Suppressor macrophage treated with lipopolysaccharide for 1 hour (primary cell): ENCODE data around the gene DLG2.
"Not testable (repeated sequence)": the region's sequence is repeated elsewhere in the genome, so short reads cannot be mapped to it uniquely, and the experiment has no call there.

ENCODE experiments used
- DNase-seq, 3 donors: peaks; one replicate each; pipeline ENCODE4 v3.0.0-alpha.2; 2020 to 2022

DLG2 gene

GRCh38 chr11:83801799-83802198 is 1825.3 kb downstream of the DLG2 start:
- no peak for DNase-seq

- no peak for DNase-seq
Measured at GRCh38 chr11:83793310-83793709, 1833.8 kb downstream of the DLG2 start.

GRCh38 chr11:83791557-83791956 is 1835.6 kb downstream of the DLG2 start:
- no peak for DNase-seq

- no peak for DNase-seq
Measured at GRCh38 chr11:83785942-83786341, 1841.2 kb downstream of the DLG2 start.

- DNase-seq = no peak
Measured at GRCh38 chr11:83784419-83784818, 1842.7 kb downstream of the DLG2 start.

GRCh38 chr11:83782329-83782728 is 1844.8 kb downstream of the DLG2 start:
- no peak for DNase-seq

- no peak for DNase-seq
Measured at GRCh38 chr11:83779876-83780275, 1847.3 kb downstream of the DLG2 start.

GRCh38 chr11:83778596-83778995 is 1848.5 kb downstream of the DLG2 start:
- DNase-seq = no peak

- DNase-seq = no peak
Measured at GRCh38 chr11:83773950-83774880, 1852.9 kb downstream of the DLG2 start.

GRCh38 chr11:83768489-83768888 is 1858.7 kb downstream of the DLG2 start:
- DNase-seq = no peak

GRCh38 chr11:83766932-83767331 is 1860.2 kb downstream of the DLG2 start:
- DNase-seq = no peak

- no peak for DNase-seq
Measured at GRCh38 chr11:83764643-83765042, 1862.5 kb downstream of the DLG2 start.

GRCh38 chr11:83760932-83761331 is 1866.2 kb downstream of the DLG2 start:
- DNase-seq = no peak

- DNase-seq = no peak
Measured at GRCh38 chr11:83759148-83759547, 1868.0 kb downstream of the DLG2 start.

GRCh38 chr11:83751041-83751440 is 1876.1 kb downstream of the DLG2 start:
- DNase-seq = no peak

- DNase-seq = no peak
Measured at GRCh38 chr11:83746921-83747585, 1880.1 kb downstream of the DLG2 start.

GRCh38 chr11:83744620-83745192 is 1882.4 kb downstream of the DLG2 start:
- DNase-seq = no peak

GRCh38 chr11:83736684-83737083 is 1890.5 kb downstream of the DLG2 start:
- DNase-seq = no peak

GRCh38 chr11:83734120-83734519 is 1893.0 kb downstream of the DLG2 start:
- DNase-seq = no peak

GRCh38 chr11:83731288-83731687 is 1895.9 kb downstream of the DLG2 start:
- not testable (repeated sequence) for DNase-seq

GRCh38 chr11:83728281-83728680 is 1898.9 kb downstream of the DLG2 start:
- DNase-seq = no peak

GRCh38 chr11:83727251-83727650 is 1899.9 kb downstream of the DLG2 start:
- DNase-seq = no peak

- no peak for DNase-seq
Measured at GRCh38 chr11:83726316-83726715, 1900.8 kb downstream of the DLG2 start.

- no peak for DNase-seq
Measured at GRCh38 chr11:83725728-83726127, 1901.4 kb downstream of the DLG2 start.
